Astrocyte of the spinal cord (primary cell): ENCODE results near the gene PLCB4.

ENCODE experiments used
- DNase-seq: peaks from one replicate; pipeline ENCODE4 v3.0.0; 2011; ENCODE audit warnings: low read depth, low spot score
- H3K4me3 ChIP-seq: 2 replicates; pipeline ENCODE4 v1.5.1; 2011; ENCODE audit warnings: low read depth, mild to moderate bottlenecking, low read length, moderate library complexity
- in situ Hi-C: cut with HindIII; loops from 2 replicates; pipeline ENCODE4 v1.10.0; 2017; ENCODE audit warnings: low sequenced_read_pairs
- TF ChIP-seq, protein P1 (sequence below): IDR thresholded peaks from 2 replicates; pipeline ENCODE4 v1.5.1; 2012; ENCODE audit warnings: low read depth, mild to moderate bottlenecking, low read length, inconsistent platforms

The PLCB4 gene

DNA sequence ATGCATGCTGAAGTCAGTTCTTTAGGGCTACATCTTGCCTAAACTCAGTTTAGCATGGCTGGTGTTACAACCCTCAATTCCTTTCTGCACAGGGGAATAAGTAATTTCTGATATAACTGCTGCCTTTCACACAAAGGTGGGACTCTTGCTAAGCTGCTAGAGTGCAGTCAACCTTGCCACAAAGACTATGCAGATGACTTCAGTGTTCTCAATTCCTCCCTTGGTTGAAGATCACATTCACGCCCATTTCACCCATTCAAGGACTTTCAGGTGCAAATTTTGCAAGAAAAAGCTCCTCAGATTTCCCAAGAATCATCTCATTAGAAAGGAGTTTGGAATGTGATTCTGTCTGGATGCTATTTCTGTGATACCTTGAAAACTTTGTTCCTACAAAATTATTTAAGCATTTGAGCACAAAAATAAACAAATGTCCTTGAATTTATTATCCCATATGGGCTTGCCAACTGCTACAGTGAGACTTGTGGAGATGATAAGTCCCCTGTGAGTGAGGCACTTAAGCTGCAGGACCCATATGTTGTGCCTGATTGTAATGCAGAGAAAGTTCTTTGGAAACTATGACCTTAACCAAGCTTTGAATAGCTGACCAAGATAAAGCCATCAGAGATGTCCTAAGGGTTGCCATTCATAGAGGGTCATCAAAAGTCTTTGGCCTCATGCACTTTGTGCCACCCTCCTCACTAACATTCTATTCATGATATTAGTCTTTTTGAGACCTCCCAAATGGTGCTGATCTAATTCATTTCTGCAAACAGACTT, 111.8 kb downstream of the PLCB4 start:
- DNase-seq = no peak
- in situ Hi-C loops = no loop called here
- TF ChIP-seq, protein P1, sequence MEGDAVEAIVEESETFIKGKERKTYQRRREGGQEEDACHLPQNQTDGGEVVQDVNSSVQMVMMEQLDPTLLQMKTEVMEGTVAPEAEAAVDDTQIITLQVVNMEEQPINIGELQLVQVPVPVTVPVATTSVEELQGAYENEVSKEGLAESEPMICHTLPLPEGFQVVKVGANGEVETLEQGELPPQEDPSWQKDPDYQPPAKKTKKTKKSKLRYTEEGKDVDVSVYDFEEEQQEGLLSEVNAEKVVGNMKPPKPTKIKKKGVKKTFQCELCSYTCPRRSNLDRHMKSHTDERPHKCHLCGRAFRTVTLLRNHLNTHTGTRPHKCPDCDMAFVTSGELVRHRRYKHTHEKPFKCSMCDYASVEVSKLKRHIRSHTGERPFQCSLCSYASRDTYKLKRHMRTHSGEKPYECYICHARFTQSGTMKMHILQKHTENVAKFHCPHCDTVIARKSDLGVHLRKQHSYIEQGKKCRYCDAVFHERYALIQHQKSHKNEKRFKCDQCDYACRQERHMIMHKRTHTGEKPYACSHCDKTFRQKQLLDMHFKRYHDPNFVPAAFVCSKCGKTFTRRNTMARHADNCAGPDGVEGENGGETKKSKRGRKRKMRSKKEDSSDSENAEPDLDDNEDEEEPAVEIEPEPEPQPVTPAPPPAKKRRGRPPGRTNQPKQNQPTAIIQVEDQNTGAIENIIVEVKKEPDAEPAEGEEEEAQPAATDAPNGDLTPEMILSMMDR = no peak
- no peak overlapping the region for H3K4me3 ChIP-seq

DNA sequence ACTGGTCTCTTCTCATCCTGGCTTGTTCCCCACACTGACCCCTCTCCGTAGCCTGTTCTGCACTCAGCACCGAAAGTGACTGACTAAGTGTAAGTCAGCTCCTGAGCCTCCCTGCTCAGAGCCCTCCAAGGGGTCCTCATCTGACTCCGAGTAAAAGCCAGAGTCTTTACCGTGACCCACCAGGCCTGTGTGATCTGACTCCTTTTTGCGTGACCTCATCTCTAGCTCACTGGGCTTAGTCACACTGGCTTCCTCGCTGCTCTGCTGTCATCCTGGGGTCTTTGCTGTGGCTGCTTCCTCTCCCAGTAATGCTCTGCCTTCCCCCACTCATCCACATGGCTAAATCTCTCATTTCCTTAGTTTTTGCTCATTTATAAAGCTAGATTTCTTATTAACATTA, 116.6 kb downstream of the PLCB4 start:
- no peak overlapping the region for H3K4me3 ChIP-seq
- peak; percentile 64 for DNase-seq
- TF ChIP-seq, protein P1 = no peak
- in situ Hi-C loops = no loop called here

DNA sequence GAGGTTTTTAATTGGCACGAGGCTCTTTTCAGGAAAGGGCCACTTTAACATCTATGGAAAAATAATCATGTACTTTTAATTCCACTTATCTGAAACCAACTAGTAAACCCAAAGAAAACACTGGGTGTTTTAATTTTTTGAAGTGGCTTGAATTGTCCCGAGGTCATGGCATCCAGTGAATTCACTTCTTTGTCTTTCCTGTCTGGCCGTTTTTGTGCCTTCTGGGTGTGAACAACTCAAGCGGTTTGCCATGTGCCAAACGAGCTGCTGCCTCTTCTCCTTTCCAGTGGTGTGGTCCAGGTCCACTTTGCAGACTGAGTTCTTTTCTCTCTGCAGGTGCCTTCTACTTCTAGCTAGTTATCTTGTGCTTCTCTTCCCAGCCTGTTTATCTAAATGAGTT, 117.5 kb downstream of the PLCB4 start:
- TF ChIP-seq, protein P1 = no peak
- in situ Hi-C loops = no loop called here
- DNase-seq = no peak
- H3K4me3 ChIP-seq = no peak overlapping the region

DNA sequence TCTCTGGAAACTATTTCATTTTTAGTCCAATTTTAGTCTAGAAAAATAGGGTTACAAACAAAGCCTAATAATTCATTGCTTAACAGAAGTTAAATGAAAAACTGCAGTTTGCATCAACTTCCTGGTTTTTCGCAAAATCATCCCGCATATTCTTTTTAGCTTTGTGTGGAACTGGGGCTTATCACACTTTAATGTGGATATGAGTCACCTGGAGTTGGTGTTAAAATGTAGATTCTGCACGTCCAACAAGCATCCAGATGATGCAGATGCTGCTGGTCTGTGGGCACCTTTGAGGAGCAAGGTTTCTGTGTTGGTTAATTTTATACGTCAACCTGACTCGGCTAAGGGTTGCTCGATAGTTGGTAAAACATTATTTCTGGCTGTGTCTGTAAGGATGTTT, 126.1 kb downstream of the PLCB4 start:
- in situ Hi-C loops = no loop called here
- TF ChIP-seq, protein P1 = no peak
- no peak overlapping the region for H3K4me3 ChIP-seq
- DNase-seq = no peak

DNA sequence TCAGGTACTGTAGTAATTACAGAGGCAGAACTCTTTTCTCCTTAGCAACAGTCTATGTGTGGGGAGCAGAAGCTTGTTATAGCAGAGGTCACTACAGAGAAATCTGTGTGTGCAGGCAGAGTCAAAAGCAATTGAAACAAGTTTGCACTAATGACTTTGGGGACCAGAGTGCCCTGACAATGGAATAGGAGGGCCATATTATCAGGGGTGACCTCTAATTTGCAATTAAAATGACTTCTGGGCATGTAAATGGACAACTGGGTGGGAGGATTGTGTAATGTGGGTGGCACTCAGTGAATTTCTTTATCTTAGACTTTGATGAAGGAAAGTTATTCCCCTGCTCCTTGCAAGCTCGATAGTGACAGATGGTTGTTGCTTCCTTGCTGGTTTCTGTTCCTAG, 127.2 kb downstream of the PLCB4 start:
- H3K4me3 ChIP-seq = no peak overlapping the region
- in situ Hi-C loops = no loop called here
- DNase-seq = no peak
- TF ChIP-seq, protein P1 = no peak

DNA sequence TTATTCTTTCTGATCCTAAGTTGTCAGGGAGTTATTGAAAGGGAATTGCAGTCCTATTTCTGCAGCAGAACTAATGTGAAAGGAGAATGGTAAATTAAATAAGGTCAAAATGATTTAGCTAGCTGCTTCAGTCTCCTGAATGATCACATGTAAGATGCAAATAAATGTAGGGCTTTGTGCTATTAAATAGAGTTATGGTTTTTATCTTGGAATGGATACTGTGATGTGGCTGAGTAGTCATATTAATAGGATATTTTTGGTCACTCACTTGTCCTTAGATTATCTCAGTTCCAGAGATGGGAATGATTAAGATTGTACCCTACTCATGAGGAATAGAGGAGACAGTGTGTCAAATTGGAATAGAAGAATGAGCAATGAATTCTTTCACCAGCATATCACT, 129.6 kb downstream of the PLCB4 start:
- H3K4me3 ChIP-seq = no peak overlapping the region
- TF ChIP-seq, protein P1 = no peak
- in situ Hi-C loops = no loop called here
- DNase-seq = no peak
